Measurements from ENCODE around the gene NDRG3. TPM values are rescaled to one million over a fixed set of nuclear protein-coding genes. Genes with fewer than 3 reads are reported as not detected.

NDRG3 gene
- total RNA-seq, 1 experiment from 2014 or later: 30.1 TPM

DNA sequence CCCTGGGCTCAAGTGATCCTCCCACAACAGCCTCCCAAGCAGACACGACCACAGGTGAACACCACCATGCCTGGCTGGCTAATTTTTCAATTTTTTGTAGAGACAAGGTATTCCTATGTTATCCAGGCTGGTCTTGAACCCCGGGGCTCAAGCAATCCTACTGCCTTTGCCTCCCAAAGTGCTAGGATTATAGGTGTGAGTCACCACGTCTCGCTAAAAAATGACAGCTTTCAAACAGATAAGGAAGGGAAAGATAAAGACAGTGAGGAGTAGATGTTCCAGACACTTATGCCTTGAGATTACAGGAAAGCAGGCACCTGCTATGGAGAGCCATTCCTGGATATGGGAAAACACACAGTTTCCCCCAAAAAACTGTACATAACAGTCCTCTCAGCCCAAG, 58.9 kb downstream of the NDRG3 start:
- Histone ChIP-seq H3K9me2 (replicated peaks; ENCODE audit: low read length) (no peaks in the 10 kb centered on the region), H3K9me3 (ENCODE audit: low read length) (no peaks in the 10 kb centered on the region), H3K9ac (ENCODE audit: low read length) (no peak overlapping the region), H3K79me2 (ENCODE audit: low read length) (no peaks in the 10 kb centered on the region), H3K4me2 (ENCODE audit: low read length) (no peak overlapping the region), H2AFZ (ENCODE audit: low read length) (no peak overlapping the region), H3K27ac (ENCODE audit: low read length) (no peak overlapping the region), H3K4me3 (ENCODE audit: low read length) (no peak overlapping the region), H3K4me1 (ENCODE audit: insufficient read depth, low read length) (no peaks in the 10 kb centered on the region), H3K36me3 (ENCODE audit: low read depth, low read length) (peaks cover 5% of the 10 kb centered on the region; the same call in 1 of the 2 replicates), H3F3A (ENCODE audit: low read length, unreplicated experiment) (no peaks in the 10 kb centered on the region), H4K20me1 (ENCODE audit: low read length) (no peaks in the 10 kb centered on the region), H3K27me3 (ENCODE audit: low read length) (no peaks in the 10 kb centered on the region)
- ChIA-PET POLR2A (ENCODE audit: unreplicated experiment) (no interaction called here), CTCF (no interaction called here)
- intact Hi-C loops (cut with micrococcal nuclease): no loop called here
- TF ChIP-seq EZH2phosphoT487 (IDR thresholded peaks at IDR 0.05; ENCODE audit: borderline replicate concordance, low read length) (no peak), EZH2 (IDR thresholded peaks at IDR 0.05; ENCODE audit: low read length, unreplicated experiment) (no peak)
- TF ChIP-seq, protein P1, sequence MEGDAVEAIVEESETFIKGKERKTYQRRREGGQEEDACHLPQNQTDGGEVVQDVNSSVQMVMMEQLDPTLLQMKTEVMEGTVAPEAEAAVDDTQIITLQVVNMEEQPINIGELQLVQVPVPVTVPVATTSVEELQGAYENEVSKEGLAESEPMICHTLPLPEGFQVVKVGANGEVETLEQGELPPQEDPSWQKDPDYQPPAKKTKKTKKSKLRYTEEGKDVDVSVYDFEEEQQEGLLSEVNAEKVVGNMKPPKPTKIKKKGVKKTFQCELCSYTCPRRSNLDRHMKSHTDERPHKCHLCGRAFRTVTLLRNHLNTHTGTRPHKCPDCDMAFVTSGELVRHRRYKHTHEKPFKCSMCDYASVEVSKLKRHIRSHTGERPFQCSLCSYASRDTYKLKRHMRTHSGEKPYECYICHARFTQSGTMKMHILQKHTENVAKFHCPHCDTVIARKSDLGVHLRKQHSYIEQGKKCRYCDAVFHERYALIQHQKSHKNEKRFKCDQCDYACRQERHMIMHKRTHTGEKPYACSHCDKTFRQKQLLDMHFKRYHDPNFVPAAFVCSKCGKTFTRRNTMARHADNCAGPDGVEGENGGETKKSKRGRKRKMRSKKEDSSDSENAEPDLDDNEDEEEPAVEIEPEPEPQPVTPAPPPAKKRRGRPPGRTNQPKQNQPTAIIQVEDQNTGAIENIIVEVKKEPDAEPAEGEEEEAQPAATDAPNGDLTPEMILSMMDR (conservative IDR thresholded peaks at IDR 0.05; ENCODE audit: low read depth, low read length): no peak
- no TSS peak for BruUV-seq (replicated peaks)
- DNase-seq: no peak
- no peak for ATAC-seq

GRCh38 chr20:36686504-36686903, 59.4 kb downstream of the NDRG3 start:
- no peaks in the 10 kb centered on the region for H3K9me3 ChIP-seq (ENCODE audit: low read length)
- BruUV-seq (replicated peaks): no TSS peak
- no peak overlapping the region for H2AFZ ChIP-seq (ENCODE audit: low read length)
- no peaks in the 10 kb centered on the region for H3K4me1 ChIP-seq (ENCODE audit: insufficient read depth, low read length)
- no peaks in the 10 kb centered on the region for H3K27me3 ChIP-seq (ENCODE audit: low read length)
- no peak overlapping the region for H3K27ac ChIP-seq (ENCODE audit: low read length)
- ATAC-seq (no peak), DNase-seq (no peak)
- CTCF ChIA-PET: no interaction called here
- no peak overlapping the region for H3K4me2 ChIP-seq (ENCODE audit: low read length)
- H3K9me2 ChIP-seq (replicated peaks; ENCODE audit: low read length): no peaks in the 10 kb centered on the region
- TF ChIP-seq EZH2 (IDR thresholded peaks at IDR 0.05; ENCODE audit: low read length, unreplicated experiment) (no peak), EZH2phosphoT487 (IDR thresholded peaks at IDR 0.05; ENCODE audit: borderline replicate concordance, low read length) (no peak)
- TF ChIP-seq, protein P1 (conservative IDR thresholded peaks at IDR 0.05; ENCODE audit: low read depth, low read length): no peak
- H3K9ac ChIP-seq (ENCODE audit: low read length): no peak overlapping the region
- intact Hi-C loops (cut with micrococcal nuclease): no loop called here
- H3K4me3 ChIP-seq (ENCODE audit: low read length): no peak overlapping the region
- H3K36me3 ChIP-seq (ENCODE audit: low read depth, low read length): peaks cover 5% of the 10 kb centered on the region; the same call in 1 of the 2 replicates
- H4K20me1 ChIP-seq (ENCODE audit: low read length): no peaks in the 10 kb centered on the region
- H3K79me2 ChIP-seq (ENCODE audit: low read length): no peaks in the 10 kb centered on the region
- no peaks in the 10 kb centered on the region for H3F3A ChIP-seq (ENCODE audit: low read length, unreplicated experiment)
- POLR2A ChIA-PET (ENCODE audit: unreplicated experiment): no interaction called here

- POLR2A ChIA-PET (ENCODE audit: unreplicated experiment): no interaction called here
- Histone ChIP-seq H3K27ac (ENCODE audit: low read length) (no peak overlapping the region), H3K9me3 (ENCODE audit: low read length) (no peaks in the 10 kb centered on the region), H2AFZ (ENCODE audit: low read length) (no peak overlapping the region), H4K20me1 (ENCODE audit: low read length) (no peaks in the 10 kb centered on the region), H3K4me2 (ENCODE audit: low read length) (no peak overlapping the region), H3K9me2 (replicated peaks; ENCODE audit: low read length) (no peaks in the 10 kb centered on the region), H3K36me3 (ENCODE audit: low read depth, low read length) (peaks cover 5% of the 10 kb centered on the region; the same call in 1 of the 2 replicates), H3F3A (ENCODE audit: low read length, unreplicated experiment) (no peaks in the 10 kb centered on the region), H3K4me3 (ENCODE audit: low read length) (no peak overlapping the region), H3K27me3 (ENCODE audit: low read length) (no peaks in the 10 kb centered on the region), H3K4me1 (ENCODE audit: insufficient read depth, low read length) (no peaks in the 10 kb centered on the region), H3K79me2 (ENCODE audit: low read length) (no peaks in the 10 kb centered on the region), H3K9ac (ENCODE audit: low read length) (no peak overlapping the region)
- BruUV-seq (replicated peaks): no TSS peak
- TF ChIP-seq, protein P1 (conservative IDR thresholded peaks at IDR 0.05; ENCODE audit: low read depth, low read length): no peak
- no peak for TF ChIP-seq EZH2 (IDR thresholded peaks at IDR 0.05; ENCODE audit: low read length, unreplicated experiment)
- TF ChIP-seq EZH2phosphoT487 (IDR thresholded peaks at IDR 0.05; ENCODE audit: borderline replicate concordance, low read length): no peak
- CTCF ChIA-PET: no interaction called here
- DNase-seq (no peak), ATAC-seq (no peak)
- intact Hi-C loops (cut with micrococcal nuclease): no loop called here
Observed at GRCh38 chr20:36684747-36685146, 61.1 kb downstream of the NDRG3 start.

Data from PC-3 (cell line).